ENCODE results near the gene TBX21.

TBX21 gene

GRCh38 chr17:47733047-47733673, at the start of gene TBX21 (continued):
- TF ChIP-seq BCL11B (tag by site-specific recombination; IDR thresholded peaks at IDR 0.05; ENCODE audit: low read depth), result no peak
- TF ChIP-seq KLF8 (tag by site-specific recombination; IDR thresholded peaks at IDR 0.05), result no peak
- TF ChIP-seq SP3 (tag by site-specific recombination; IDR thresholded peaks at IDR 0.05), result peak; percentile 30; the same call in 1 of the 2 replicates
- no peak for TF ChIP-seq ZNF37A (tag by site-specific recombination; IDR thresholded peaks at IDR 0.05)
- no peak for TF ChIP-seq SCRT2 (tag by site-specific recombination; IDR thresholded peaks at IDR 0.05)
- TF ChIP-seq KLF17 (tag by site-specific recombination; IDR thresholded peaks at IDR 0.05), result no peak
- no peak for TF ChIP-seq SETDB1 (IDR thresholded peaks at IDR 0.05; ENCODE audit: insufficient read length, low read length)
- TF ChIP-seq ZNF692 (tag by site-specific recombination; IDR thresholded peaks at IDR 0.05), result no peak
- no peak for TF ChIP-seq ZFP69B (tag by site-specific recombination; IDR thresholded peaks at IDR 0.05)
- TF ChIP-seq ZNF426 (tag by site-specific recombination; IDR thresholded peaks at IDR 0.05), result no peak
- no peak for TF ChIP-seq ZNF776 (tag by site-specific recombination; IDR thresholded peaks at IDR 0.05; ENCODE audit: borderline replicate concordance)
- TF ChIP-seq SALL2 (tag by site-specific recombination; IDR thresholded peaks at IDR 0.05; ENCODE audit: borderline replicate concordance), result no peak
- no peak for TF ChIP-seq ZBTB44 (tag by site-specific recombination; IDR thresholded peaks at IDR 0.05)
- no peak for TF ChIP-seq ZNF404 (tag by site-specific recombination; IDR thresholded peaks at IDR 0.05)
- TF ChIP-seq ZNF239 (tag by site-specific recombination; IDR thresholded peaks at IDR 0.05), result no peak
- peak; percentile 32; the same call in 1 of the 2 replicates for TF ChIP-seq ZNF335 (tag by site-specific recombination; conservative IDR thresholded peaks at IDR 0.05)
- no peak for TF ChIP-seq ZNF140 (tag by site-specific recombination; IDR thresholded peaks at IDR 0.05)
- TF ChIP-seq ZNF518A (tag by site-specific recombination; conservative IDR thresholded peaks at IDR 0.05; ENCODE audit: low read depth), result no peak
- TF ChIP-seq ZNF184 (tag by site-specific recombination; IDR thresholded peaks at IDR 0.05), result no peak
- TF ChIP-seq ZNF501 (tag by site-specific recombination; IDR thresholded peaks at IDR 0.05), result no peak
- no peak for TF ChIP-seq ZNF830 (tag by site-specific recombination; IDR thresholded peaks at IDR 0.05; ENCODE audit: low read depth)
- no peak for TF ChIP-seq ZSCAN18 (tag by site-specific recombination; IDR thresholded peaks at IDR 0.05)
- no peak for TF ChIP-seq ZBTB10 (tag by site-specific recombination; IDR thresholded peaks at IDR 0.05)

Data from HEK293 (cell line).